ENCODE measurements around the gene CUL3.

The CUL3 gene

GRCh38 chr2:224513991-224514390, 71.2 kb downstream of the CUL3 start:
- Histone ChIP-seq H3K36me3 (replicated peaks; ENCODE audit: low read depth, low read length) (no peaks in the 10 kb centered on the region), H3K79me2 (ENCODE audit: low read length) (peaks cover 44% of the 10 kb centered on the region), H4K20me1 (ENCODE audit: insufficient read depth, low read length) (peaks cover 12% of the 10 kb centered on the region)

GRCh38 chr2:224507789-224508188, 77.4 kb downstream of the CUL3 start:
- no peak overlapping the region for H3K4me2 ChIP-seq (ENCODE audit: low read length)
- no peak overlapping the region for H2AFZ ChIP-seq (ENCODE audit: low read depth, low read length)
- H3K4me1 ChIP-seq (ENCODE audit: low read length), result no peaks in the 10 kb centered on the region
- no peaks in the 10 kb centered on the region for H3K9me3 ChIP-seq (ENCODE audit: insufficient read depth, low read length)
- peaks cover 5% of the 10 kb centered on the region for H3K36me3 ChIP-seq (replicated peaks; ENCODE audit: low read depth, low read length)
- TF ChIP-seq CTCF (IDR thresholded peaks at IDR 0.05; ENCODE audit: low read depth, low read length) (no peak), EZH2phosphoT487 (IDR thresholded peaks at IDR 0.05; ENCODE audit: low read depth) (no peak)
- no peak overlapping the region for H3K9ac ChIP-seq (ENCODE audit: low read length)
- H3K27ac ChIP-seq (ENCODE audit: low read length), result no peak overlapping the region
- no peaks in the 10 kb centered on the region for H3K27me3 ChIP-seq (ENCODE audit: low read depth, low read length)
- no peak overlapping the region for H3K4me3 ChIP-seq (ENCODE audit: low read length)
- no peaks in the 10 kb centered on the region; the same call in 1 of the 2 replicates for H4K20me1 ChIP-seq (ENCODE audit: insufficient read depth, low read length)
- H3K79me2 ChIP-seq (ENCODE audit: low read length), result no peaks in the 10 kb centered on the region

More at GRCh38 chr2:224513991-224514390, 71.2 kb downstream of the CUL3 start:
- H3K9ac ChIP-seq (ENCODE audit: low read length), result no peak overlapping the region
- no peaks in the 10 kb centered on the region for H3K9me3 ChIP-seq (ENCODE audit: insufficient read depth, low read length)
- H3K27me3 ChIP-seq (ENCODE audit: low read depth, low read length), result no peaks in the 10 kb centered on the region
- TF ChIP-seq EZH2phosphoT487 (IDR thresholded peaks at IDR 0.05; ENCODE audit: low read depth) (no peak), CTCF (IDR thresholded peaks at IDR 0.05; ENCODE audit: low read depth, low read length) (no peak)
- H2AFZ ChIP-seq (ENCODE audit: low read depth, low read length), result no peak overlapping the region
- H3K4me3 ChIP-seq (ENCODE audit: low read length), result no peak overlapping the region
- H3K27ac ChIP-seq (ENCODE audit: low read length), result no peak overlapping the region
- H3K4me1 ChIP-seq (ENCODE audit: low read length), result peaks cover 19% of the 10 kb centered on the region
- H3K4me2 ChIP-seq (ENCODE audit: low read length), result no peak overlapping the region

GRCh38 chr2:224506494-224506893, 78.7 kb downstream of the CUL3 start:
- peaks cover 14% of the 10 kb centered on the region for H3K36me3 ChIP-seq (replicated peaks; ENCODE audit: low read depth, low read length)
- no peaks in the 10 kb centered on the region for H3K4me1 ChIP-seq (ENCODE audit: low read length)
- no peak for TF ChIP-seq CTCF (IDR thresholded peaks at IDR 0.05; ENCODE audit: low read depth, low read length)
- no peak for TF ChIP-seq EZH2phosphoT487 (IDR thresholded peaks at IDR 0.05; ENCODE audit: low read depth)
- no peak overlapping the region for H3K9ac ChIP-seq (ENCODE audit: low read length)
- H3K9me3 ChIP-seq (ENCODE audit: insufficient read depth, low read length), result no peaks in the 10 kb centered on the region
- H3K27me3 ChIP-seq (ENCODE audit: low read depth, low read length), result no peaks in the 10 kb centered on the region
- H4K20me1 ChIP-seq (ENCODE audit: insufficient read depth, low read length), result no peaks in the 10 kb centered on the region; the same call in 1 of the 2 replicates
- H3K79me2 ChIP-seq (ENCODE audit: low read length), result no peaks in the 10 kb centered on the region
- no peak overlapping the region for H3K27ac ChIP-seq (ENCODE audit: low read length)
- no peak overlapping the region for H2AFZ ChIP-seq (ENCODE audit: low read depth, low read length)
- H3K4me2 ChIP-seq (ENCODE audit: low read length), result no peak overlapping the region
- no peak overlapping the region for H3K4me3 ChIP-seq (ENCODE audit: low read length)

- no peak overlapping the region for H3K4me3 ChIP-seq (ENCODE audit: low read length)
- H3K27me3 ChIP-seq (ENCODE audit: low read depth, low read length), result no peaks in the 10 kb centered on the region
- no peaks in the 10 kb centered on the region for H3K9me3 ChIP-seq (ENCODE audit: insufficient read depth, low read length)
- peaks cover 28% of the 10 kb centered on the region for H3K36me3 ChIP-seq (replicated peaks; ENCODE audit: low read depth, low read length)
- H3K9ac ChIP-seq (ENCODE audit: low read length), result no peak overlapping the region
- TF ChIP-seq EZH2phosphoT487 (IDR thresholded peaks at IDR 0.05; ENCODE audit: low read depth) (no peak), CTCF (IDR thresholded peaks at IDR 0.05; ENCODE audit: low read depth, low read length) (no peak)
- no peak overlapping the region for H3K4me2 ChIP-seq (ENCODE audit: low read length)
- no peaks in the 10 kb centered on the region for H3K4me1 ChIP-seq (ENCODE audit: low read length)
- H4K20me1 ChIP-seq (ENCODE audit: insufficient read depth, low read length), result no peaks in the 10 kb centered on the region
- no peak overlapping the region for H2AFZ ChIP-seq (ENCODE audit: low read depth, low read length)
- H3K27ac ChIP-seq (ENCODE audit: low read length), result no peak overlapping the region
- H3K79me2 ChIP-seq (ENCODE audit: low read length), result no peaks in the 10 kb centered on the region
Measured at GRCh38 chr2:224498991-224499390, 86.2 kb downstream of the CUL3 start.
